H9 (cell line): Measurements from ENCODE around the gene IGF2BP2. TPM values are rescaled to one million over a fixed set of nuclear protein-coding genes. Genes with fewer than 3 reads are reported as not detected.

Experiments
- DNase-seq: peaks from one replicate; pipeline ENCODE4 v3.0.0-alpha.2; 2017
- H2AFZ ChIP-seq: one replicate; pipeline ENCODE4 v1.6.1; 2013; ENCODE audit warnings: mild to moderate bottlenecking, low read length, control low read depth, moderate library complexity
- H2AK5ac ChIP-seq: 2 replicates; pipeline ENCODE4 v1.6.1; 2013; ENCODE audit warnings: low read length, control low read depth, mixed read lengths; ENCODE audit not compliant: insufficient read length
- H2BK120ac ChIP-seq: one replicate; pipeline ENCODE4 v1.6.1; 2013; ENCODE audit warnings: low read depth, mild to moderate bottlenecking, low read length, control low read depth, inconsistent platforms; ENCODE audit not compliant: poor library complexity, severe bottlenecking
- H2BK12ac ChIP-seq: 2 replicates; pipeline ENCODE4 v1.6.1; 2013; ENCODE audit warnings: low read length, control low read depth, mixed read lengths, low read depth; ENCODE audit not compliant: insufficient read length
- H2BK15ac ChIP-seq: 2 replicates; pipeline ENCODE4 v1.6.1; 2013; ENCODE audit warnings: low read depth, low read length, control low read depth
- H2BK20ac ChIP-seq: one replicate; pipeline ENCODE4 v1.6.1; 2013; ENCODE audit warnings: low read depth, mild to moderate bottlenecking, low read length, control low read depth, inconsistent platforms; ENCODE audit not compliant: poor library complexity, severe bottlenecking
- H2BK5ac ChIP-seq: 2 replicates; pipeline ENCODE4 v1.6.1; 2013; ENCODE audit warnings: low read length, control low read depth, mixed read lengths; ENCODE audit not compliant: insufficient read length
- H3K14ac ChIP-seq: 2 replicates; pipeline ENCODE4 v1.6.1; 2013; ENCODE audit warnings: low read length, control low read depth; ENCODE audit not compliant: insufficient read depth
- H3K18ac ChIP-seq: 2 replicates; pipeline ENCODE4 v1.6.1; 2013; ENCODE audit warnings: low read depth, mild to moderate bottlenecking, mixed read lengths, low read length, control low read depth; ENCODE audit not compliant: insufficient read length
- H3K23ac ChIP-seq: 2 replicates; pipeline ENCODE4 v1.6.1; 2013; ENCODE audit warnings: low read length, control low read depth, mixed read lengths, low read depth; ENCODE audit not compliant: insufficient read length
- H3K23me2 ChIP-seq: 2 replicates; pipeline ENCODE4 v1.6.1; 2013; ENCODE audit warnings: low read depth, mild to moderate bottlenecking, mixed read lengths, low read length, control low read depth; ENCODE audit not compliant: insufficient read length, poor library complexity, severe bottlenecking
- H3K27ac ChIP-seq: 2 replicates; pipeline ENCODE4 v1.5.1; 2013; ENCODE audit warnings: low read length, control low read depth, mixed read lengths, low read depth; ENCODE audit not compliant: insufficient read length
- H3K27me3 ChIP-seq: 2 replicates; pipeline ENCODE4 v1.6.1; 2013; ENCODE audit warnings: low read length, control low read depth, inconsistent platforms; ENCODE audit not compliant: insufficient read depth
- H3K4ac ChIP-seq: 2 replicates; pipeline ENCODE4 v1.6.1; 2013; ENCODE audit warnings: low read depth, mild to moderate bottlenecking, control low read depth, inconsistent platforms, low read length, moderate library complexity
- H3K4me1 ChIP-seq: 2 replicates; pipeline ENCODE4 v1.6.1; 2013; ENCODE audit warnings: low read length, control low read depth, inconsistent platforms; ENCODE audit not compliant: insufficient read depth
- H3K4me2 ChIP-seq: 2 replicates; pipeline ENCODE4 v1.6.1; 2013; ENCODE audit warnings: low read length, control low read depth, mixed read lengths; ENCODE audit not compliant: insufficient read length, insufficient read depth
- H3K56ac ChIP-seq: 2 replicates; pipeline ENCODE4 v1.6.1; 2013; ENCODE audit warnings: low read depth, mild to moderate bottlenecking, mixed read lengths, low read length, control low read depth; ENCODE audit not compliant: insufficient read length
- H3K79me1 ChIP-seq: 2 replicates; pipeline ENCODE4 v1.6.1; 2013; ENCODE audit warnings: low read depth, mild to moderate bottlenecking, moderate library complexity, low read length, control low read depth, inconsistent platforms; ENCODE audit not compliant: insufficient read depth, poor library complexity, severe bottlenecking
- H3K79me2 ChIP-seq: 2 replicates; pipeline ENCODE4 v1.6.1; 2013; ENCODE audit warnings: low read length, control low read depth, inconsistent platforms; ENCODE audit not compliant: insufficient read depth
- H3K9ac ChIP-seq: 2 replicates; pipeline ENCODE4 v1.6.1; 2013; ENCODE audit warnings: low read length, control low read depth, mixed read lengths; ENCODE audit not compliant: insufficient read length; ENCODE audit errors: extremely low read depth
- H3K9me3 ChIP-seq: one replicate; pipeline ENCODE4 v1.6.1; 2013; ENCODE audit warnings: low read depth, low read length, inconsistent platforms; ENCODE audit not compliant: control insufficient read depth
- H3T11ph ChIP-seq: one replicate; pipeline ENCODE4 v1.6.1; 2013; ENCODE audit warnings: mild to moderate bottlenecking, low read length, control low read depth, inconsistent platforms
- H4K20me1 ChIP-seq: one replicate; pipeline ENCODE4 v1.6.1; 2013; ENCODE audit not compliant: control insufficient read depth, insufficient read length, insufficient read depth
- H4K5ac ChIP-seq: 2 replicates; pipeline ENCODE4 v1.6.1; 2013; ENCODE audit warnings: low read depth, mild to moderate bottlenecking, mixed read lengths, low read length, control low read depth; ENCODE audit not compliant: insufficient read length
- H4K8ac ChIP-seq: replicated peaks from 2 replicates; pipeline ENCODE4 v1.6.1; 2013; ENCODE audit warnings: low read length, control low read depth, mixed read lengths, low read depth; ENCODE audit not compliant: insufficient read length
- H4K91ac ChIP-seq: 2 replicates; pipeline ENCODE4 v1.6.1; 2013; ENCODE audit warnings: low read depth, mild to moderate bottlenecking, moderate library complexity, mixed read lengths, low read length, control low read depth; ENCODE audit not compliant: insufficient read length
- H3K27ac Mint-ChIP-seq, 3 experiments: 2 replicates in 2 of 3; 3 replicates in 1 of 3; pipeline ENCODE4 v1.8.0; 2020 to 2021; ENCODE audit warnings: mixed read lengths in 3 of 3, mild to moderate bottlenecking in 1 of 3, moderate library complexity in 1 of 3
- H3K27me3 Mint-ChIP-seq: 2 replicates; pipeline ENCODE4 v1.8.0; 2021; ENCODE audit warnings: low read depth, mild to moderate bottlenecking, moderate library complexity, mixed read lengths
- H3K36me3 Mint-ChIP-seq, 3 experiments: 2 replicates in 2 of 3; 3 replicates in 1 of 3; pipeline ENCODE4 v1.8.0; 2020 to 2021; ENCODE audit warnings: low read depth in 3 of 3, mixed read lengths in 3 of 3; ENCODE audit not compliant: insufficient read depth in 1 of 3
- H3K4me1 Mint-ChIP-seq, 2 experiments: 2 replicates each; pipeline ENCODE4 v1.8.0; 2020; ENCODE audit warnings: mixed read lengths in 2 of 2
- H3K4me3 Mint-ChIP-seq, 2 experiments: 2 replicates in 1 of 2; 3 replicates in 1 of 2; pipeline ENCODE4 v1.8.0; 2020 to 2021; ENCODE audit warnings: mild to moderate bottlenecking in 2 of 2, mixed read lengths in 2 of 2, moderate library complexity in 1 of 2
- H3K9me3 Mint-ChIP-seq, 2 experiments: 2 replicates in 1 of 2; 3 replicates in 1 of 2; pipeline ENCODE4 v1.8.0; 2020; ENCODE audit warnings: mild to moderate bottlenecking in 2 of 2, mixed read lengths in 2 of 2, moderate library complexity in 1 of 2
- CTCF ChIP-seq: fragments of 200-600 bp; sonication (generic); conservative IDR thresholded peaks from 3 replicates; pipeline ENCODE4 v1.8.0; 2021; ENCODE audit warnings: antibody characterized with exemption, mild to moderate bottlenecking
- WGBS: extraction: QIAGEN DNeasy Blood & Tissue Kit; methylation state at CpG from one replicate; pipeline ENCODE4 v1.1.7; 2013; ENCODE audit warnings: missing lambda C conversion rate, low lambda C conversion rate, mixed read lengths; ENCODE audit not compliant: insufficient read length; ENCODE audit errors: extremely low coverage; 5-methylcytosine and 5-hydroxymethylcytosine counted together
- microRNA-seq: library from miRNA; unstranded; fragments of <30 nt; microRNA quantifications from one replicate; pipeline ENCODE4, GENCODE V29; 2020; ENCODE audit warnings: borderline microRNAs expressed
- total RNA-seq: library from RNA; stranded (reverse); gene quantifications from 2 replicates; pipeline ENCODE4 v1.2.1, GENCODE V29; 2021

IGF2BP2 gene
- total RNA-seq, 1 experiment from 2014 or later: 130 TPM

- Histone ChIP-seq H4K5ac (no peak overlapping the region), H3K4ac (no peak overlapping the region), H3K18ac (no peak overlapping the region), H3K9ac (no peak overlapping the region), H3K23ac (no peak overlapping the region), H4K8ac (no peak overlapping the region), H3K14ac (no peak overlapping the region), H3K4me2 (no peak overlapping the region), H4K91ac (no peak overlapping the region), H2BK5ac (no peak overlapping the region), H2BK12ac (no peak overlapping the region), H2BK20ac (no peak overlapping the region), H3K4me1 (no peaks in the 10 kb centered on the region), H2BK15ac (no peak overlapping the region), H2AFZ (no peak overlapping the region), H3K79me1 (no peaks in the 10 kb centered on the region), H3T11ph (no peak overlapping the region), H3K23me2 (no peaks in the 10 kb centered on the region), H3K27me3 (no peaks in the 10 kb centered on the region), H2AK5ac (no peak overlapping the region), H2BK120ac (no peak overlapping the region), H4K20me1 (no peaks in the 10 kb centered on the region), H3K79me2 (peaks cover 6% of the 10 kb centered on the region; the same call in 1 of the 2 replicates), H3K56ac (no peak overlapping the region), H3K9me3 (no peaks in the 10 kb centered on the region), H3K27ac (no peak overlapping the region)
- WGBS: no CpG with 5 or more reads among the region's 3 CpGs
- Mint-ChIP-seq H3K4me3 (no peak overlapping the region), H3K9me3 (no peaks in the 10 kb centered on the region), H3K27ac (no peak overlapping the region), H3K27me3 (no peaks in the 10 kb centered on the region), H3K4me1 (no peaks in the 10 kb centered on the region), H3K36me3 (peaks cover 2 to 41% (median 17%) of the 10 kb centered on the region in 3 experiments; a peak in 6 of 7 replicates)
- DNase-seq: no peak
- TF ChIP-seq CTCF: no peak
Measured at GRCh38 chr3:185594073-185594472, 230.8 kb downstream of the IGF2BP2 start.

Small RNA genes lying within 50 kb of the gene (microRNA-seq; reads per million reads assigned to microRNA genes)
- not detected for gene MIR548AQ

Other genes starting within 250 kb of the IGF2BP2 start
- 89.4 and 90.1 TPM in 2 replicates for gene SENP2, start 238.7 kb downstream of the IGF2BP2 start, total RNA-seq
- 344 and 349 TPM in 2 replicates for gene TRA2B, start 113.0 kb upstream of the IGF2BP2 start, total RNA-seq